Suppressor macrophage (primary cell): ENCODE results near the gene SYCE1.

Experiments
- DNase-seq, 4 experiments: peaks; one replicate each; pipeline ENCODE4 v3.0.0-alpha.2; 2020 to 2022

The SYCE1 gene

DNA sequence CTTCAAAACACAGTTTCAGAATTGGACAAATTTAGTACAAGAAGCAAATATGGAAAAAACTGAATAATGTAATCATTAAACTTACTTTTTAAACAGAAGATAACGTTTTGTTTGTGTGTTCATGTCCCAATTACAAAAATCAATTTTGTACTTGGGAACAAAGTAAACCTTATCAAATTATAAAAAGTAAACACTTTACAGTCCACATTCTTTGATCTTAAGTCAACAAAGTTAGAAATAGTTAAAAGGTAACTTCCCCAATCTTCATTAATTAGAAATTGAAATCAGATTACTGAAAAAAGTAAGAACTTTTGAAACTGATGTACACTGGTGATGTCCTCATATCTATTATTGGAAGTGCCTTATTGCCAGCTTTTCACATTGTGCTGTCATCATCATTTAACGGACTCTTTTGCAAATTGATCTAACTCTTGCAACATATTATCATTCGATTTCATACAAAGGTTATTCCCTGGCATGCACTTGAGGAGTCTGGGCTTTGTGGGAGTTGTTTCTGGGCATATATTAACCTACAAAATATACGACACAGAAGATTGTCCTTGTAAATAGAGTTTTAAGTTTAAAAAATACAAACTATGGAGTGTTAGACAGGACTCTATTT lies 53.4 kb downstream of the SYCE1 start:
- no peak for DNase-seq

DNA sequence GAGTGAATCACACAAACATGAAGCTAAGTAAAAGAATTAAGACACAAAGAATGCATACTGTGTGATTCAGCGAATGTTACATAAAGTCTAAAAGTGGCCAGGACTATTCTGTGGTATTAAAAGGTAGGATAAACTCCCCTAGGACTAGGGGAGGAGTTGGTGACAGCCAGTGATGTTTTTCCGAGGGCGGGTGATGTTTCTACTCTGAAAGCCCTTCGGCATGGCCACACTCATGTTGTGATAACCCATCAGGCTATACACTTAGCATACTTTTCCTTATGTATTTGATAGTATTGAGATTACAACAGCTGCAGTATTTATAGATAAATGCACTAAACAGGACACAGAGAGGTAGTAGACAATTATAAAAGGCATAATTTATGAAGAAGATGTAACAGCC lies 54.0 kb downstream of the SYCE1 start:
- no peak for DNase-seq

DNA sequence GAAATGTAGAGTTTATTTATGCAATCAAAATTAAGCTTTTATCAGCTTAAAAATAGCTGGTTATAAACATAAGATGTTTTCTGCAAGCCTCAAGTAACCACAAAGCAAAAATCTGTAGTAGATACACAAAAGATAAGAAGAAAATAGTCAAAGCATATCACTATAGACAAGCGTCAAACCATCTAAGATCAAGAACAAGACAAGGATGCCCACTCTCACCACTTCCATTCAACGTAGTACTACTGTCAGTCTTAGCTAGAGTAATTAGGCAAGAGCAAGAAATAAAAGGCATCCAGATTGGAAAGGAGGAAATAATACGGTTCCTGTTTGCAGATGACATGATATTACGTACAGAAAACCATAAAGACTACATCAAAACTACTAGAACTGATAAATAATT lies 55.7 kb downstream of the SYCE1 start:
- DNase-seq, result no peak
